Measurements from ENCODE around the gene FOXK1. TPM values are rescaled to one million over a fixed set of nuclear protein-coding genes. Genes with fewer than 3 reads are reported as not detected.

The FOXK1 gene
- total and polyA plus RNA-seq, 8 donors: 2.9 to 88.1 (median 21.6) TPM

- H3K27ac ChIP-seq: peak overlapping the region in 2 of 5 donors; percentile 11 to 93
- no peak overlapping the region for H3K4me3 ChIP-seq
- no peak for TF ChIP-seq POLR2A (IDR thresholded peaks at IDR 0.05)
- no peak for TF ChIP-seq EP300 (IDR thresholded peaks at IDR 0.05)
- no peak for TF ChIP-seq POLR2AphosphoS5 (IDR thresholded peaks at IDR 0.05)
- no peak for TF ChIP-seq CTCF (IDR thresholded peaks at IDR 0.05)
- intact Hi-C loops (cut with DNase I; ENCODE audit: low total_unique reads): no loop called here
- peaks cover 9 to 63% (median 37%) of the 10 kb centered on the region in 4 donors for H3K4me1 ChIP-seq
- no peaks in the 10 kb centered on the region for H3K9me3 ChIP-seq
- DNase-seq: no peak
- H3K36me3 ChIP-seq: peaks cover 0 to 24% (median 4%) of the 10 kb centered on the region in 4 donors
- 64 to 79% (median 69%) methylated on average over 18 to 19 of the region's 19 CpGs for WGBS, 5 donors
- H3K27me3 ChIP-seq: no peaks in the 10 kb centered on the region
Measured at GRCh38 chr7:4730276-4730675, 48.2 kb downstream of the FOXK1 start.

- intact Hi-C loops (cut with DNase I; ENCODE audit: low total_unique reads): no loop called here
Measured at GRCh38 chr7:4730971-4731370, 48.9 kb downstream of the FOXK1 start.

GRCh38 chr7:4731803-4732202 lies 49.7 kb downstream of the FOXK1 start:
- H3K9me3 ChIP-seq: no peaks in the 10 kb centered on the region
- H3K36me3 ChIP-seq: peaks cover 0 to 24% (median 4%) of the 10 kb centered on the region in 4 donors
- no peak for DNase-seq
- intact Hi-C loops (cut with DNase I; ENCODE audit: low total_unique reads): no loop called here
- no peaks in the 10 kb centered on the region for H3K27me3 ChIP-seq
- TF ChIP-seq POLR2AphosphoS5 (IDR thresholded peaks at IDR 0.05): no peak
- TF ChIP-seq POLR2A (IDR thresholded peaks at IDR 0.05): no peak
- no peak for TF ChIP-seq CTCF (IDR thresholded peaks at IDR 0.05)
- TF ChIP-seq EP300 (IDR thresholded peaks at IDR 0.05): no peak
- WGBS, 5 donors: 90 to 92% (median 90%) methylated on average over 16 of the region's 16 CpGs
- peaks cover 0 to 49% (median 25%) of the 10 kb centered on the region in 4 donors for H3K4me1 ChIP-seq
- no peak overlapping the region for H3K27ac ChIP-seq
- no peak overlapping the region for H3K4me3 ChIP-seq

More at GRCh38 chr7:4730971-4731370, 48.9 kb downstream of the FOXK1 start:
- Histone ChIP-seq H3K27me3 (no peaks in the 10 kb centered on the region), H3K9me3 (no peaks in the 10 kb centered on the region), H3K4me3 (no peak overlapping the region), H3K4me1 (peaks cover 6 to 57% (median 33%) of the 10 kb centered on the region in 4 donors), H3K27ac (peak overlapping the region in 1 of 5 donors; percentile 93), H3K36me3 (peaks cover 0 to 24% (median 4%) of the 10 kb centered on the region in 4 donors)
- no peak for DNase-seq
- no peak for TF ChIP-seq POLR2AphosphoS5 (IDR thresholded peaks at IDR 0.05)
- TF ChIP-seq CTCF (IDR thresholded peaks at IDR 0.05): no peak
- TF ChIP-seq POLR2A (IDR thresholded peaks at IDR 0.05): no peak
- TF ChIP-seq EP300 (IDR thresholded peaks at IDR 0.05): no peak
- WGBS, 5 donors: 67 to 80% (median 69%) methylated on average over 10 of the region's 10 CpGs

- Histone ChIP-seq H3K9me3 (no peaks in the 10 kb centered on the region), H3K36me3 (peaks cover 0 to 11% (median 0%) of the 10 kb centered on the region in 4 donors), H3K27me3 (no peaks in the 10 kb centered on the region), H3K4me3 (no peak overlapping the region), H3K27ac (peak overlapping the region in 1 of 5 donors; percentile 15), H3K4me1 (peaks cover 9 to 50% (median 25%) of the 10 kb centered on the region in 4 donors)
- WGBS, 5 donors: 75 to 91% (median 86%) methylated on average over 14 to 15 of the region's 15 CpGs
- DNase-seq: no peak
- no peak for TF ChIP-seq EP300 (IDR thresholded peaks at IDR 0.05)
- no peak for TF ChIP-seq POLR2AphosphoS5 (IDR thresholded peaks at IDR 0.05)
- no peak for TF ChIP-seq CTCF (IDR thresholded peaks at IDR 0.05)
- no peak for TF ChIP-seq POLR2A (IDR thresholded peaks at IDR 0.05)
- intact Hi-C loops (cut with DNase I; ENCODE audit: low total_unique reads): no loop called here
Measured at GRCh38 chr7:4733936-4734528, 51.9 kb downstream of the FOXK1 start.
